ENCODE results near the gene TMEM205. TPM values are rescaled to one million over a fixed set of nuclear protein-coding genes. Genes with fewer than 3 reads are reported as not detected.

TMEM205 gene
- total RNA-seq, 2 donors from 2014 or later = 29.9 to 36.4 TPM

- Mint-ChIP-seq H3K27ac (no peak overlapping the region), H3K36me3 (peaks cover 15 to 30% of the 10 kb centered on the region in 2 donors), H3K9me3 (no peaks in the 10 kb centered on the region)
- ATAC-seq = peak; percentile 22 to 51
- peak; percentile 69 to 72 for DNase-seq (ENCODE audit: low spot score in 2 of 2)
Measured at GRCh38 chr19:11375143-11375948, 29.3 kb upstream of the TMEM205 start.

GRCh38 chr19:11374433-11375142, 28.5 kb upstream of the TMEM205 start, which contains the start of gene SWSAP1:
Gene SWSAP1, plus strand, starts transcription at chr19:11374666. Its CDS starts 15 bp downstream, at chr19:11374681.
- peak; percentile 95 to 98 for DNase-seq (ENCODE audit: low spot score in 2 of 2)
- Mint-ChIP-seq H3K27ac (no peak within 1 kb of the TSS), H3K36me3 (peaks cover 11 to 23% of the 10 kb centered on the region in 2 donors), H3K9me3 (no peaks in the 10 kb centered on the region)
- ATAC-seq = peak; percentile 91

- Mint-ChIP-seq H3K27ac (no peak overlapping the region), H3K36me3 (peaks cover 17 to 23% of the 10 kb centered on the region in 2 donors), H3K9me3 (no peaks in the 10 kb centered on the region)
- ATAC-seq = no peak
- no peak for DNase-seq (ENCODE audit: low spot score in 2 of 2)
Measured at GRCh38 chr19:11373885-11374432, 27.9 kb upstream of the TMEM205 start.

- Mint-ChIP-seq H3K9me3 (no peaks in the 10 kb centered on the region), H3K27ac (no peak overlapping the region), H3K36me3 (peaks cover 17 to 23% of the 10 kb centered on the region in 2 donors)
- ATAC-seq (no peak), DNase-seq (ENCODE audit: low spot score in 2 of 2) (no peak)
Measured at GRCh38 chr19:11373166-11373884, 27.3 kb upstream of the TMEM205 start.

- Mint-ChIP-seq H3K9me3 (no peaks in the 10 kb centered on the region), H3K27ac (no peak overlapping the region), H3K36me3 (peaks cover 3 to 10% of the 10 kb centered on the region in 2 donors)
- no peak for ATAC-seq
- DNase-seq (ENCODE audit: low spot score in 2 of 2) = no peak
Measured at GRCh38 chr19:11370744-11371143, 24.7 kb upstream of the TMEM205 start.

GRCh38 chr19:11367528-11367927, 21.5 kb upstream of the TMEM205 start:
- DNase-seq (ENCODE audit: low spot score in 2 of 2) (no peak), ATAC-seq (no peak)
- Mint-ChIP-seq H3K9me3 (no peaks in the 10 kb centered on the region), H3K36me3 (peaks cover 0 to 7% of the 10 kb centered on the region in 2 donors), H3K27ac (no peak overlapping the region)

GRCh38 chr19:11365557-11366117, 19.6 kb upstream of the TMEM205 start:
- no peak overlapping the region for H3K27ac Mint-ChIP-seq
- peaks cover 0 to 7% of the 10 kb centered on the region in 2 donors for H3K36me3 Mint-ChIP-seq
- no peaks in the 10 kb centered on the region for H3K9me3 Mint-ChIP-seq
- DNase-seq (ENCODE audit: low spot score in 2 of 2) (no peak), ATAC-seq (no peak)

GRCh38 chr19:11364935-11365334, 18.9 kb upstream of the TMEM205 start:
- no peak overlapping the region for H3K27ac Mint-ChIP-seq
- H3K36me3 Mint-ChIP-seq = peaks cover 0 to 7% of the 10 kb centered on the region in 2 donors
- DNase-seq (ENCODE audit: low spot score in 2 of 2) (no peak), ATAC-seq (no peak)
- no peaks in the 10 kb centered on the region for H3K9me3 Mint-ChIP-seq

- ATAC-seq (no peak), DNase-seq (ENCODE audit: low spot score in 2 of 2) (no peak)
- Mint-ChIP-seq H3K36me3 (peaks cover 0 to 4% of the 10 kb centered on the region in 2 donors), H3K27ac (no peak overlapping the region), H3K9me3 (no peaks in the 10 kb centered on the region)
Measured at GRCh38 chr19:11364296-11364904, 18.3 kb upstream of the TMEM205 start.

- Mint-ChIP-seq H3K36me3 (no peaks in the 10 kb centered on the region), H3K9me3 (no peaks in the 10 kb centered on the region), H3K27ac (no peak overlapping the region)
- ATAC-seq = no peak
- no peak for DNase-seq (ENCODE audit: low spot score in 2 of 2)
Measured at GRCh38 chr19:11363881-11364280, 17.8 kb upstream of the TMEM205 start.

- H3K27ac Mint-ChIP-seq = no peak overlapping the region
- DNase-seq (ENCODE audit: low spot score in 2 of 2) = no peak
- ATAC-seq = no peak
- H3K9me3 Mint-ChIP-seq = no peaks in the 10 kb centered on the region
- no peaks in the 10 kb centered on the region for H3K36me3 Mint-ChIP-seq
Measured at GRCh38 chr19:11361771-11362731, 16.0 kb upstream of the TMEM205 start.

GRCh38 chr19:11361037-11361770, 15.1 kb upstream of the TMEM205 start:
- Mint-ChIP-seq H3K27ac (no peak overlapping the region), H3K9me3 (no peaks in the 10 kb centered on the region), H3K36me3 (no peaks in the 10 kb centered on the region)
- ATAC-seq = no peak
- no peak for DNase-seq (ENCODE audit: low spot score in 2 of 2)

- H3K27ac Mint-ChIP-seq = no peak overlapping the region
- ATAC-seq (no peak), DNase-seq (ENCODE audit: low spot score in 2 of 2) (no peak)
- no peaks in the 10 kb centered on the region for H3K36me3 Mint-ChIP-seq
- no peaks in the 10 kb centered on the region for H3K9me3 Mint-ChIP-seq
Measured at GRCh38 chr19:11359421-11359820, 13.4 kb upstream of the TMEM205 start.

- no peak for DNase-seq (ENCODE audit: low spot score in 2 of 2)
- Mint-ChIP-seq H3K36me3 (no peaks in the 10 kb centered on the region), H3K9me3 (no peaks in the 10 kb centered on the region), H3K27ac (no peak overlapping the region)
- no peak for ATAC-seq
Measured at GRCh38 chr19:11356676-11357550, 10.8 kb upstream of the TMEM205 start.

All from activated naive CD4-positive, alpha-beta T cell treated with anti-CD3 and anti-CD28 coated beads, Interleukin-2, amount 50 U/mL, for 72 hours (primary cell).